OCI-LY1 (cell line): ENCODE results near the gene MGST3.

Experiments
- H2AFZ ChIP-seq: fragments of 200-600 bp; sonication (generic), shearing (Covaris generic); 2 replicates; pipeline ENCODE4 v1.6.0; 2014; ENCODE audit warnings: antibody characterized with exemption, mild to moderate bottlenecking, low read length
- H3F3A ChIP-seq: fragments of 200-600 bp; sonication (generic), shearing (Covaris generic); 2 replicates; pipeline ENCODE4 v1.6.0; 2014; ENCODE audit warnings: mild to moderate bottlenecking, antibody characterized with exemption, low read length, moderate library complexity; ENCODE audit not compliant: insufficient read depth
- H3K27ac ChIP-seq: fragments of 200-600 bp; sonication (generic); 2 replicates; pipeline ENCODE4 v1.5.1; 2014; ENCODE audit warnings: low read length, mixed run types, mild to moderate bottlenecking, low read depth; ENCODE audit not compliant: poor library complexity, severe bottlenecking
- H3K27me3 ChIP-seq: fragments of 200-600 bp; sonication (generic); 2 replicates; pipeline ENCODE4 v1.6.0; 2014; ENCODE audit warnings: antibody characterized with exemption, mild to moderate bottlenecking, low read length, moderate library complexity; ENCODE audit not compliant: insufficient read depth
- H3K36me3 ChIP-seq: fragments of 200-600 bp; sonication (generic); 2 replicates; pipeline ENCODE4 v1.6.1; 2014; ENCODE audit warnings: mild to moderate bottlenecking, antibody characterized with exemption, low read length, moderate library complexity, mixed read lengths; ENCODE audit not compliant: insufficient read depth
- H3K4me1 ChIP-seq: fragments of 200-600 bp; sonication (generic); 2 replicates; pipeline ENCODE4 v1.5.1; 2014; ENCODE audit warnings: mild to moderate bottlenecking, low read length, moderate library complexity; ENCODE audit not compliant: insufficient read depth, severe bottlenecking
- H3K4me2 ChIP-seq: fragments of 200-600 bp; sonication (generic), shearing (Covaris generic); 2 replicates; pipeline ENCODE4 v1.6.1; 2014; ENCODE audit warnings: low read length
- H3K4me3 ChIP-seq: fragments of 200-600 bp; sonication (generic); 2 replicates; pipeline ENCODE4 v1.5.1; 2014; ENCODE audit warnings: low read length, low read depth, mild to moderate bottlenecking, mixed read lengths; ENCODE audit not compliant: poor library complexity, severe bottlenecking
- H3K79me2 ChIP-seq: fragments of 200-600 bp; shearing (Covaris generic); 2 replicates; pipeline ENCODE4 v1.6.1; 2016; ENCODE audit warnings: mixed run types, low read length, mixed read lengths; ENCODE audit not compliant: insufficient read depth
- H3K9ac ChIP-seq: fragments of 200-600 bp; sonication (generic), shearing (Covaris generic); 2 replicates; pipeline ENCODE4 v1.6.1; 2014; ENCODE audit warnings: mild to moderate bottlenecking, low read length, mixed read lengths
- H3K9me2 ChIP-seq: fragments of 200-600 bp; sonication (generic), shearing (Covaris generic); 2 replicates; pipeline ENCODE4 v1.6.1; 2014; ENCODE audit warnings: low read depth, mild to moderate bottlenecking, low read length, mixed read lengths
- H3K9me3 ChIP-seq: fragments of 200-600 bp; shearing (Covaris generic); 2 replicates; pipeline ENCODE4 v1.6.1; 2014; ENCODE audit warnings: low read length, mixed read lengths
- H4K20me1 ChIP-seq: fragments of 200-600 bp; sonication (generic), shearing (Covaris generic); 2 replicates; pipeline ENCODE4 v1.6.0; 2016; ENCODE audit warnings: mild to moderate bottlenecking, low read length; ENCODE audit not compliant: insufficient read depth
- CTCF ChIP-seq: fragments of 200-600 bp; sonication (generic), shearing (Covaris generic); IDR thresholded peaks from 2 replicates; pipeline ENCODE4 v1.5.1; 2017; ENCODE audit warnings: mild to moderate bottlenecking, antibody characterized with exemption, low read length, moderate library complexity, mixed read lengths
- EZH2 ChIP-seq: fragments of 200-600 bp; sonication (generic), shearing (Covaris generic); IDR thresholded peaks from 2 replicates; pipeline ENCODE4 v1.8.0; 2017; ENCODE audit warnings: borderline replicate concordance, mixed run types, mild to moderate bottlenecking, antibody characterized with exemption, low read length, moderate library complexity, mixed read lengths

The MGST3 gene

GRCh38 chr1:165647517-165647916 is 16.5 kb downstream of the MGST3 start:
- H3K4me2 ChIP-seq: no peak overlapping the region
- H3K27ac ChIP-seq: no peak overlapping the region
- H3K9ac ChIP-seq: no peak overlapping the region
- H3K9me3 ChIP-seq: no peaks in the 10 kb centered on the region
- no peaks in the 10 kb centered on the region for H3F3A ChIP-seq
- no peak overlapping the region for H2AFZ ChIP-seq
- TF ChIP-seq EZH2 (no peak), CTCF (no peak)
- H3K79me2 ChIP-seq: no peaks in the 10 kb centered on the region
- no peaks in the 10 kb centered on the region for H3K36me3 ChIP-seq
- H3K9me2 ChIP-seq: no peaks in the 10 kb centered on the region
- H3K4me1 ChIP-seq: no peaks in the 10 kb centered on the region
- H3K4me3 ChIP-seq: no peak overlapping the region
- no peaks in the 10 kb centered on the region for H3K27me3 ChIP-seq
- no peaks in the 10 kb centered on the region for H4K20me1 ChIP-seq

GRCh38 chr1:165647970-165648369 is 16.9 kb downstream of the MGST3 start:
- no peak overlapping the region for H3K27ac ChIP-seq
- no peaks in the 10 kb centered on the region for H3K9me2 ChIP-seq
- no peak overlapping the region for H3K4me2 ChIP-seq
- no peaks in the 10 kb centered on the region for H3K79me2 ChIP-seq
- TF ChIP-seq CTCF (no peak), EZH2 (no peak)
- H3F3A ChIP-seq: no peaks in the 10 kb centered on the region
- no peaks in the 10 kb centered on the region for H3K4me1 ChIP-seq
- no peak overlapping the region for H2AFZ ChIP-seq
- no peaks in the 10 kb centered on the region for H3K9me3 ChIP-seq
- no peaks in the 10 kb centered on the region for H3K27me3 ChIP-seq
- no peaks in the 10 kb centered on the region for H3K36me3 ChIP-seq
- no peaks in the 10 kb centered on the region for H4K20me1 ChIP-seq
- H3K9ac ChIP-seq: no peak overlapping the region
- H3K4me3 ChIP-seq: no peak overlapping the region

- Histone ChIP-seq H3F3A (no peaks in the 10 kb centered on the region), H3K79me2 (no peaks in the 10 kb centered on the region), H3K4me1 (no peaks in the 10 kb centered on the region), H2AFZ (no peak overlapping the region), H4K20me1 (no peaks in the 10 kb centered on the region), H3K27ac (no peak overlapping the region), H3K4me3 (no peak overlapping the region), H3K36me3 (no peaks in the 10 kb centered on the region), H3K9ac (no peak overlapping the region), H3K4me2 (no peak overlapping the region), H3K9me2 (no peaks in the 10 kb centered on the region), H3K27me3 (no peaks in the 10 kb centered on the region), H3K9me3 (no peaks in the 10 kb centered on the region)
- TF ChIP-seq CTCF: no peak
- no peak for TF ChIP-seq EZH2
These were observed 18.0 kb downstream of the MGST3 start for GRCh38 chr1:165648919-165649572.
